Embryonic facial prominence (tissue), 1 donor: ENCODE measurements around the gene AICDA.

Source experiments
- DNase-seq: peaks from one replicate; pipeline ENCODE4 v3.0.0-alpha.2; 2016; ENCODE audit errors: extremely low spot score

AICDA gene

GRCh38 chr12:8554451-8555195, 58.0 kb downstream of the AICDA start:
- DNase-seq, result no peak

DNA sequence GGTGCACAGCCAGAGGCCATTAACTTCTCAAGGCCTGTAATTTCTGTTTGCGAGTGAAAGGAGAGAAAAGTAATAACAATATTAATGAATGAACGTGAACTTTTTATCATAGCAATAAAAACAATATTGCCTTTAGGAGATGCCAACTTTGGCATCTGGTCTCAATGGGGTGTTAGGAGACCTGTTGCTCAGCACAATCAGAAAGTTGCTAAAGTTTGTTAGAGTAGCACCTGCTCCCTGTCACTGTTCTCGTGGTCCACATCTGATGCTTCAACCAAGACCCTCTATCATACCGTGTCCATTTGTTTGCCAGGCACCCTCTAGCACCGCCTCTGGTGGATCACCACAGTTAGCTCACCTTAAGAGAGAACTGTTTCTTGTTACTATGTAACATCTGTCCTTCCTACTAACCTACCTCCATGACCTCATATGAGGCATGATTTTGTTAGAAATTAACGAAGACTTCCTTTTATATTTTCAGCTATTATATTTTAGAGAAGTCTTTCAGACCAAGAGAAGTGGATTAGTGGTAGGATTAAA, 59.5 kb downstream of the AICDA start:
- DNase-seq, result no peak
